Nephron progenitor cell (in vitro differentiated cells): ENCODE results near the gene KCND3.

Source experiments
- DNase-seq: peaks from one replicate; pipeline ENCODE4 v3.0.0; 2021
- H3K27ac Mint-ChIP-seq: 2 replicates; pipeline ENCODE4 v1.8.0; 2021; ENCODE audit warnings: mild to moderate bottlenecking, moderate library complexity, mixed read lengths
- H3K27me3 Mint-ChIP-seq: 2 replicates; pipeline ENCODE4 v1.8.0; 2021; ENCODE audit warnings: mild to moderate bottlenecking, low read depth, mixed read lengths; ENCODE audit not compliant: poor library complexity
- H3K36me3 Mint-ChIP-seq: 2 replicates; pipeline ENCODE4 v1.8.0; 2021; ENCODE audit warnings: low read depth, mixed read lengths
- H3K4me1 Mint-ChIP-seq: 2 replicates; pipeline ENCODE4 v1.8.0; 2021; ENCODE audit warnings: mixed read lengths
- H3K4me3 Mint-ChIP-seq: 2 replicates; pipeline ENCODE4 v1.8.0; 2021; ENCODE audit warnings: mild to moderate bottlenecking, moderate library complexity, mixed read lengths
- H3K9me3 Mint-ChIP-seq: 2 replicates; pipeline ENCODE4 v1.8.0; 2021; ENCODE audit warnings: mild to moderate bottlenecking, moderate library complexity, mixed read lengths
- TF ChIP-seq, protein P1 (sequence below): fragments of 200-600 bp; sonication (generic); IDR thresholded peaks from 2 replicates; pipeline ENCODE4 v1.5.0; 2021; ENCODE audit warnings: antibody characterized with exemption

KCND3 gene

DNA sequence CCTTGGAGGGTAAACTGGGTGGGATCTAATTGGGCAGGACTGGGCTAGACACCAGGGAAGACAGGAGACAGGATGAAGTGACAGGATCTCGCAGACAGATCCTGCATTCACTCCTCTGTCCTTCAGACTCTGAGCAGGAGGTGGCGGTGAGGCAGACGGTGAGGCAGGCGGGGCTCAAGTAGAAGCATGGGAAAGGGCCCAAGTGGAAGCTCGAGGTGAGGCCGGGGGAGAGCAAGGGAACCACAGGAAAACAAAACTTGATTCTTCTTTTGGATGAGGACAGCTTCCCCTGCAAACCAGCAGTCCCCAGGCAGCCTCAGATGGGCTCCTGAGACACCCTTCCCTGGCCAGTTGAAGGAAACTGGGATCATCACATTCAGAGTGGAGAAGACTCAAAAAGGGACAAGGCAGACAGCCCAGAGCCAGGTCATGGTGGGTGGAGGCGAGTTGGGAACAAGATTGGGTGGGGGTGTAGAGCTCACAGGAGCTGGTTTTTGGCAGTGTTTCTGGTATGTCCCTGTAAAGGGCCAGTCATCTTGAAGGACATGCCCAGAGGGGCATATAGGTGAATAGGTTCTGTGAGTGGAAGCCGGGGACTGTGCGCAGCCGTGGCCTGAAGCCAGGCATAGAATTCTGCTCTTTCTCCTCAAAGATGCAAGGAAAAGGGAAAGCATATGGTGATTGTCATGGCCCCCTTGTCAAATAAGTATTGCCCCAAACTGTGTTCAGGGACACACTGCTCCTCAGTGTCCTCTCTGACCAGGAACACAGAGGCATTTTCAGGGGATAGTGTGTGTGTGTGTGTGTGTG is 268.3 kb downstream of the KCND3 start:
- Mint-ChIP-seq H3K4me3 (no peak overlapping the region), H3K9me3 (no peaks in the 10 kb centered on the region), H3K4me1 (peaks cover 39% of the 10 kb centered on the region), H3K36me3 (no peaks in the 10 kb centered on the region), H3K27me3 (peaks cover 7% of the 10 kb centered on the region), H3K27ac (peak overlapping the region; percentile 21)
- TF ChIP-seq, protein P1, sequence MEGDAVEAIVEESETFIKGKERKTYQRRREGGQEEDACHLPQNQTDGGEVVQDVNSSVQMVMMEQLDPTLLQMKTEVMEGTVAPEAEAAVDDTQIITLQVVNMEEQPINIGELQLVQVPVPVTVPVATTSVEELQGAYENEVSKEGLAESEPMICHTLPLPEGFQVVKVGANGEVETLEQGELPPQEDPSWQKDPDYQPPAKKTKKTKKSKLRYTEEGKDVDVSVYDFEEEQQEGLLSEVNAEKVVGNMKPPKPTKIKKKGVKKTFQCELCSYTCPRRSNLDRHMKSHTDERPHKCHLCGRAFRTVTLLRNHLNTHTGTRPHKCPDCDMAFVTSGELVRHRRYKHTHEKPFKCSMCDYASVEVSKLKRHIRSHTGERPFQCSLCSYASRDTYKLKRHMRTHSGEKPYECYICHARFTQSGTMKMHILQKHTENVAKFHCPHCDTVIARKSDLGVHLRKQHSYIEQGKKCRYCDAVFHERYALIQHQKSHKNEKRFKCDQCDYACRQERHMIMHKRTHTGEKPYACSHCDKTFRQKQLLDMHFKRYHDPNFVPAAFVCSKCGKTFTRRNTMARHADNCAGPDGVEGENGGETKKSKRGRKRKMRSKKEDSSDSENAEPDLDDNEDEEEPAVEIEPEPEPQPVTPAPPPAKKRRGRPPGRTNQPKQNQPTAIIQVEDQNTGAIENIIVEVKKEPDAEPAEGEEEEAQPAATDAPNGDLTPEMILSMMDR = no peak
- DNase-seq = no peak
